ENCODE data around the gene ALKBH3. TPM values are rescaled to one million over a fixed set of nuclear protein-coding genes. Genes with fewer than 3 reads are reported as not detected.

Gene ALKBH3
- total RNA-seq, 4 donors from 2014 or later = 25.4 to 39.6 (median 34.9) TPM

- TF ChIP-seq CTCF (IDR thresholded peaks at IDR 0.05; ENCODE audit: low read depth) = no peak
Measured at GRCh38 chr11:43968719-43969118, 88.1 kb downstream of the ALKBH3 start.

- TF ChIP-seq CTCF (IDR thresholded peaks at IDR 0.05; ENCODE audit: low read depth) = no peak
Measured at GRCh38 chr11:43969543-43969942, 88.9 kb downstream of the ALKBH3 start.

Other genes with a start within 250 kb of the ALKBH3 start
- gene HSD17B12, start 200.1 kb upstream of the ALKBH3 start, total RNA-seq = 10 to 100 TPM; 41.2 to 65.6 (median 57.6) TPM
- gene C11orf96, start 61.8 kb downstream of the ALKBH3 start, total RNA-seq = 100 to 1,000 TPM in 1 of 4 donors, 10 to 100 TPM in 3; 41.7 to 124 (median 58.6) TPM
- gene ACCSL, start 167.2 kb downstream of the ALKBH3 start, total RNA-seq = not detected
- gene ACCS, start 185.4 kb downstream of the ALKBH3 start, total RNA-seq = 10 to 100 TPM; 17.8 to 42.5 (median 33.0) TPM
- 10 to 100 TPM; 48.6 to 63.9 (median 54.8) TPM for gene EXT2, start 214.8 kb downstream of the ALKBH3 start, total RNA-seq